Activated CD4-positive, alpha-beta T cell treated with anti-CD3 and anti-CD28 coated beads, Interleukin-2, amount 50 U/mL, for 1 hour (primary cell): ENCODE data around the gene EBNA1BP2.
A peak's percentile ranks its signal among the peaks of the same experiment; 100 is the strongest.
"Not testable (repeated sequence)": the region's sequence is repeated elsewhere in the genome, so short reads cannot be mapped to it uniquely, and the experiment has no call there.

ENCODE experiments used
- DNase-seq: peaks from one replicate; pipeline ENCODE4 v3.0.0-alpha.2; 2020

The EBNA1BP2 gene

GRCh38 chr1:43171312-43171875 is 696 bp downstream of the EBNA1BP2 start:
- no peak for DNase-seq

DNA sequence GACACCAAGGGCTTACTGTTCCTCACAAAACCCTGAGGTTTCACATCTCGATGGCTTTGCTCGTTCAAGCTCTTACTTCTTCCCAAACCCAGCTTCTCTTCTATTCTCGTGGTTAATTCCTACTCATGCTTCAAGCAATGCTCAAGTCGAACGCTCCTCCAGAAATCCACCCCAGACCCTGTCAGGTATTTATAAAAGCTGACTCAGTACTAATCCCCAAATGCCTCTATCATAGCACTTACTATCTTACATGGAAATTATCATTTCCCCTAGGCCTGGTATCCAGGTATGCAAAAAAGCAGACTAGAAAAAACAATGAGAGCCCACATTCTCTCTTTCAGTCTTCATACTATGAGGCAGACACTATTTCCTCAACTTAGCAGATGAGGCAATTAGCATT is 6.3 kb downstream of the EBNA1BP2 start:
- DNase-seq: no peak

GRCh38 chr1:43165162-43165561 is 6.9 kb downstream of the EBNA1BP2 start:
- no peak for DNase-seq

GRCh38 chr1:43156026-43156425 is 16.1 kb downstream of the EBNA1BP2 start:
- no peak for DNase-seq

- DNase-seq: no peak
Measured at GRCh38 chr1:43153443-43153842, 18.6 kb downstream of the EBNA1BP2 start.

GRCh38 chr1:43152866-43153265 is 19.2 kb downstream of the EBNA1BP2 start:
- no peak for DNase-seq

DNA sequence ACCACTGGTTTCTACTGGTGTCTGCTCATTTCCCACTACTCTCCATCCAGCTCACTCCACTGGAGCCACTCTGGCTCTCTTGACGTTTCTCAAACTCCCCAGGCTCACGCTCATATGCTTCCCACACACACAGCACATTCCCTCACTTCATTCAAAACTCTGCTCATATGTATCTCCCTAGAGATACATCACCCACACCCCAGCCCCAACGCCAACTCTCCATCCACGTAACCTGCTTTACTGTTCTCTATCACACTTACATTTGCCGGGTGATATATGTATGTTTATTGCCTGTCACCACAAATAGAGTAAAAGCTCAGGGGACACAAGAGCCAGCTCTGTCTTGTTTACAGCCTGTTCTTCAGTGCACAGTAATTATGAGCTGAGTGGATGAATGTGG is 22.2 kb downstream of the EBNA1BP2 start:
- DNase-seq: no peak

DNA sequence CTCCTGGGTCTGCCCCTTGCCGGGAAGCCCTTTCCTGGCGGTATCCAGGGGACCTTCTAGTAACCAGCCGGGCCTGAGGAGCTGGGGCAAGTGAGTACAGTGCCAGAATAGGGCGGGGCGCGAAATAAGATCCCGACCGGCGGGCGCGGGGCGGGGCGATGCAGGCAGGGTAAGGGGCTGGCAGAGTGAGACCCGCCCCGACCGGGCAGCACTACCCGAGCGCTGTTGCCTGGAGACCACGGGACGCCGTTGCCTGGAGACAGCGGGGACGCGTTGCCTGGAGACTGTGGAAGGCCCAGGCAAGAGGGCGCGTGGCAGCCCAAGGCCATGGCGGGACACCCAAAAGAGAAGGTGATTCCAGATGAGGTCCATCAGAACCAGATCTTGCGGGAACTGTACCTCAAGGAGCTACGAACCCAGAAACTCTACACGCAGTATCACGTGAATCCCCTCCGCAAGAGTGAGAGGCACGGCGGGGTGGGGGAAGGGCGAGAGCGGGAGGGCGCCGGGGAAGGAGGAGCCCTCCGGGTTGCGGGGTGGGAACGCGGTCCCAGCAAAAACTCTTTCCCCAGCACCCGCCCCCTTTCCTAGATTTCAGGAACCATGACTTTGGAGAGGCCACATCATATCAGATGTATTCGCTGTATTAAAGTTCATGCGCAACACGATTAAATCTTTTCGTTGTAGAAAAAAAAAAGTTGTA is 24.3 kb downstream of the EBNA1BP2 start:
- peak; percentile 3 for DNase-seq

GRCh38 chr1:43144237-43144636 is 27.9 kb downstream of the EBNA1BP2 start:
- no peak for DNase-seq

GRCh38 chr1:43143441-43143888 is 28.6 kb downstream of the EBNA1BP2 start:
- no peak for DNase-seq

GRCh38 chr1:43140583-43140982 is 31.5 kb downstream of the EBNA1BP2 start:
- no peak for DNase-seq

- DNase-seq: no peak
Measured at GRCh38 chr1:43140010-43140409, 32.1 kb downstream of the EBNA1BP2 start.

DNA sequence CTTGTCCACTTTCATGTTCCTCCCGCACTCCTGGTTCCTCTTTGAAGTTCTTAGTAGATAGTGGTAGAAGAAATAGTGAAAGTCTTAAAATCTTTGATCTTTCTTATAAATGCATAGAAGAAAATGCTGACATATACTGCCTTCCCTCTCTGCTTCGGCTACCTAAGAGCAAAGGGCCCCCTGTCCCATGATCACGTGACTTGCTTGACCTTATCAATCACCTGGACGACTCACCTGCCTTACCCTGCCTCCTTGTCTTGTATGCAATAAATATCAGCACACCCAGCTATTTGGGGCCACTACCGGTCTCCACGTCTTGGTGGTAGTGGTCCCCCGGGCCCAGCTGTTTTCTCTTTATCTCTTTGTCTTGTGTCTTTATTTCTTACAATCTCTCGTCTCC is 32.8 kb downstream of the EBNA1BP2 start:
- DNase-seq: not testable (repeated sequence)

GRCh38 chr1:43137445-43138052 is 34.5 kb downstream of the EBNA1BP2 start:
- no peak for DNase-seq

DNA sequence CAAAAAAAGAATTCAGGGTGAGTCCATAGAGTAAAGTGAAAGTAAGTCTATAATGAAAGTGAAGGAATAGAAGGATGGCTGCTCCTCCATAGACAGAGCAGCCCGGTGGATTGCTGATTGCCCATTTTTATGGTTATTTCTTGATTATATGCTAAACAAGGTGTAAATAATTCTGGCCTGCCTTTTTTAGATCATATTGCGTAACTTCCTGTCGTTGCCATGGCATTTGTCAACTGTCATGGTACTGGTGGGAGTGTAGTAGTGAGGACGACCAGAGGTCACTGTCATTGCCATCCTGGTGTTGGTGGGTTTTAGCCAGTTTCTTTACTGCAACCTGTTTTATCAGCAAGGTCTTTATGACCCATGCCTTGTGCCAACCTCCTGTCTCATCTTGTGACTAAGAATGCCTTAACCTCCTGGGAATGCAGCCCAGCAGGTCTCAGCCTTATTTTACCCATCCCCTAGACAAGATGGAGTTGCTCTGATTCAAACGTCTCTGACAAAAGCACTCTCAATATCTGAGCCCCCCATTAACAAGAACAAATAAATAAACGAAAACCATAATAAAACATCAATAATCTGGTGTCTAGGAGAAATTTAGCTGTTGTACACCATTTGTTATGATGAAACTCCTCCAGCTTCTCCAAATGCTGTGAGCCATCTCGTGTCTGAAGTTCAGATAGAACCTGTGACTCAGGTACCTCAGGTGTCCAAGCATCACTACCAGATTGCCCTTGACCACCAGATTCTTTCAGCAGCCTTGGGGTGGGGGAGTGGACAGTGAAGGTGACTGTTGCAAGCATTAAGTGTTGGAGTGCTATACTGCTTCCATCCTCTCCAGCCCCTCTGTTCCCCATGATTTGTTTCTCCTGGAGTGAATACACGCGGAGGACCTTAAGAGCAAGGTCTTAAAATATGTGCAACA is 36.0 kb downstream of the EBNA1BP2 start:
- no peak for DNase-seq

DNA sequence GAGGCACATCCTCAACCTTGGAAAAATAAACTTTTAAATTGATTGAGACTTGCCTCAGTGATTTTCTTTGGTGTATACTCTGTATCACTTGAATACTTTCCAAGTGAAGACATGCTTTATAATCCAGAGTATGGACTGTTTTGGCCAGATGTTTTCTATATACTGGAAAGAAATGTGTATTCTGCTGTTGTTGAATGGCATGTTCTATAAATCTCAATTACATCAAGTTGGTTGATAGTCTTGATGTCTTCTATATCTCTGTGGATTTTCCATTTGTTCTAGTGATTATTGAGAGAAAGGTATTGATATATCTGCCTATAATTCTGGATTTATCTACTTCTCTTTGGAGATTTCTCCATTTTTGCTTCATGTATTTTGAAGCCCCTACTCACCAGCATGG is 37.5 kb downstream of the EBNA1BP2 start:
- no peak for DNase-seq

DNA sequence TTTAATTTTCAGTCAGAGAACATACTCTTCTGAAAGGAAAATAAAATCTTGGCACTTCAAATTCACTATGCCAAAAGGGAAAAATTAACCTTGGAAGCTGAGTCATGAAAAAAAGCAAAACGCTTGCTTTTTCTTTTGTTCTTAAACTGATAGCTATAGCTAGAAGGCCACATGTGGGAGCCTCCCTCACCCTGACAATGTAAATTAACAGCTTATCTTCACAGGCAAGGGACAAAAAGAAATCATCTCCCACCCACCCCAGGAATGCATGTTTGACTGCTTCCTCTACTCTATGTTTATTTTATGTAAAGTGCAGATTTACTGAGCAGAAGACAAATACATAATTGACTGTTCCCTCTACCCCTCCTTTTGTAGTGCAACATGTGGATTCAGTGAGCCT is 38.0 kb downstream of the EBNA1BP2 start:
- no peak for DNase-seq

GRCh38 chr1:43129426-43129825 is 42.7 kb downstream of the EBNA1BP2 start:
- DNase-seq: no peak

DNA sequence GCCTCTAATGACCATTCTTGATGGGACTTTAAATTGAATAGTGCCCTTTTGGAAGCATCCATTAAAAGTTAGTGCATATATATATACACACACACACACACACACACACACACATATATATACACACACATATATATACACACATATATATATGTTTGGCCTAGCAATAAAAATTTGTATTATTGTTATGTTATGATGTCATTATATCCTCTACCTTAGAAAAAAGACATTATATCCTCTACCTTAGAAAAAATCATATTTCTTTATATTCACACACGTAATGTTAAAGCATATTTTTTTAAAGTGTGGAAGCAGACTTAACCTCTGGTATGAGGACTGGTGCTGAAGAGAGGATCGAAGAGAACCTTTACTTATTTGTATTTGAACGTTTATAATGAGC is 43.3 kb downstream of the EBNA1BP2 start:
- no peak for DNase-seq

DNA sequence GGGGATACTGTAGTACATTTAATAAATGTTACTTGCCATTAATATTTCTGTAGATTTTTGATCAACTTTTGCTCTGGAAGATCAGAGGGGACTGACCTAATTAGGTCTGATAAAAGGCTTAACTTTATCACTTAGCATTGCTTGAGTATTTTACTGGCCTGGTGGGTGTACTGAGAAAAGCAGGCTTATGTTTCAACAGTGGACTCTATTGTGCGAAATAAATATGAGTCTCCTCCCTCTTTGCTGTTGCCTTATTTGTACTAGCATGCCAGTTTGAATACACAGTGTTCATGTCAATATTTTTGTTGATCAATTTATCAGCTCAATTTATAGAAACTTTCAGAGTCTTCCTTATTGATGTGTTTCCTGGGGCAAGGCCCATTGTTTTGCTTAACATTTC is 49.1 kb downstream of the EBNA1BP2 start:
- no peak for DNase-seq

- no peak for DNase-seq
Measured at GRCh38 chr1:43121256-43121900, 50.7 kb downstream of the EBNA1BP2 start.

DNA sequence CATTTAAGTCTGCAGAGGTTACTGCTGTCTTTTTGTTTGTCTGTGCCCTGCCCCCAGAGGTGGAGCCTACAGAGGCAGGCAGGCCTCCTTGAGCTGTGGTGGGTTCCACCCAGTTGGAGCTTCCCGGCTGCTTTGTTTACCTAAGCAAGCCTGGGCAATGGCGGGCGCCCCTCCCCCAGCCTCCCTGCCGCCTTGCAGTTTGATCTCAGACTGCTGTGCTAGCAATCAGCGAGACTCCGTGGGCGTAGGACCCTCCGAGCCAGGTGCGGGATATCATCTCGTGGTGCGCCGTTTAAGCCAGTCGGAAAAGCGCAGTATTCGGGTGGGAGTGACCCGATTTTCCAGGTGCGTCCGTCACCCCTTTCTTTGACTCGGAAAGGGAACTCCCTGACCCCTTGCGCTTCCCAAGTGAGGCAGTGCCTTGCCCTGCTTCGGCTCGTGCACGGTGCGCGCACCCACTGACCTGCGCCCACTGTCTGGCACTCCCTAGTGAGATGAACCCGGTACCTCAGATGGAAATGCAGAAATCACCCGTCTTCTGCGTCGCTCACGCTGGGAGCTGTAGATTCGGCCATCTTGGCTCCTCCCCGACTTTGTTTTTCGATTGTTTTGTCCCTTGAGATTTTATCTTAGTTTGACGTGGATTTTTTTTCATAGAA is 52.0 kb downstream of the EBNA1BP2 start:
- DNase-seq: not testable (repeated sequence)
